ENCODE results near the gene CLN5.

CLN5 gene

DNA sequence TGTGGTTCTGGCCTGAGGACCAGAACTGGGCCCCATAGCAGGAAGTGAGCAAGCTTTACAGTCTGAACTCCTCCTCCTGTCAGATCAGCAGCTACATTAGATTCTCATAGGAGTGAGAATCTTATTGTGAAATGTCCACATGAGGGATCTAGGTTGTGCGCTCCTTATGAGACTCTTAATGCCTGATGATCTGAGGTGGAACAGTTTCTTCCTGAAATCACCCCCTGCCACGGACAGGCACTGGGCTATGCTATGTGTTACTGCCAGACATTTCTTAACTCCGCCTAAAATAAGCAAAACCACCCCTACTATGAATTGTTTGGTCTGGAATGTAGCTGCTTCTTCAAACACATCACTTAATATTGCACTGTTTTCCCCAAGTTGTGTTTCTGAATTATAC, 30.5 kb downstream of the CLN5 start:
- DNase-seq = no peak

DNA sequence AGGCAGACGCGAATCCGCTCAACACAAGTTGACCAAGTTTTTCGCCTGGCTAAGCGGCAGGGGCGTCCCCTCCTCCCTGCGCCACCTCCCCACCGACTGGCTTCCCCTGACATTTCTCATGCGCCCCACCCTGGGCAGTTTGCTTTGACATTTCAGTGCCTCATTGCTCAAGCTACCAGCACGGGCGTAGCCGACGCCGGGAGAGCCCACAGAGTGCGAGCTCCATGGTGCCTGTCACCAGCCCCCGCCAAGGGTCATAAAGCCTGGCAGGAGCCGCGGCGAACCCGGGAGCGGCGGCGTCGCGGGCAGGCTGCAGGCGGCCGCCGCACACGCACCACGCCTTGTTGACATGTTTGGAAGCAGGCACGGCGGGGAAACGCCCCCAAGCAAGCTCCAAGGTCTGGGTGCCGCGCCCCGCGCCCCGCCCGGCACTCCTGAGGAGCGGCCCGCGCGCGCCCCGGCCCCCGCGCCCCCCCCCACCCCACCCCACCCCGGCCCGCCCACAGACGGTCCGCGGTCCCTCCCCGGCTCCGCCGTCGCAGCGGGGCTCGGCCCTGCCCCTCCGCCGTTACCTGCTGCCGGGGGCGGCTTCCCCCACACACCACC, 34.5 kb downstream of the CLN5 start:
- DNase-seq = peak; percentile 54 to 79

DNA sequence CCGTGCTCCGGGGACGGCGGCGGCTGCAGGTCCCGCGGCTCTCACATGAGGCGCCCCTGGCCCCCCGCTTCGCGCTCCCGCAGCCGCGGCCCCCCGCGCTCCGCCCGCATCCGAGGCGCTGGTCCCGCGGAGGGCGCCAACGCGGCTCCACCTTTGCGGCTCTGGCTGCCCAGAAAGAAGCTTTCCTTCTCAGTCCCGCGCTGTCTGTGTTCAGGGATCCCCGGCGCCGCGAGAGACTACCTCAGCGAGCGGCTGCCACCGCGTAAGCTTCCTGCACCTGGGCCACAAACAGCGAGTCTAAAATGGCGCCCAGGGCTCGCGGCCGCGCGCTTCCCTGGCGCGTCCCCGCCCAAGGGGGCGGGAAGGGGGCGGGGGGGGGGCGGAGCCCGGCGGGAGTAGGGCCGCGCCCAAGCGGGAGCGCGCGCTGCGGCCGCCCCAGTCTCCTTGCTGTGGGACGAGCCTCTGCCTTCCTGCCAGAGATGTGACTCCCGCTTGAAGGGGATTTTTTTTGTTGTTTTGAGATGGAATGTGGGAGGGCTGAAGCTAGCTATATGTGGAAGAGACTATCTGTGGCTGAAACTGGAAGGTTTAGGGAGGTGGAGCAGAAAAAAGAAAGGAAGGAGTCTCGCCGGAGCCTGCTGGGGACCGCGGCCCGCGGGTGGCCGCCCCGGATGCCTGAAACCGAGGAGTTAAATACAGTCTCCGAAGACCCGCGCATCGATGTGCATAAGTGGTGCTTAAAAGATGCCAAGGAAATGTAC, 35.2 kb downstream of the CLN5 start, which contains the start of gene FBXL3:
TSS of gene FBXL3 (minus strand) at position 299 of the 761 bp plus-strand sequence. CDS start 5,299 bp downstream, outside the sequence.
- peak; percentile 80 to 82 for DNase-seq

DNA sequence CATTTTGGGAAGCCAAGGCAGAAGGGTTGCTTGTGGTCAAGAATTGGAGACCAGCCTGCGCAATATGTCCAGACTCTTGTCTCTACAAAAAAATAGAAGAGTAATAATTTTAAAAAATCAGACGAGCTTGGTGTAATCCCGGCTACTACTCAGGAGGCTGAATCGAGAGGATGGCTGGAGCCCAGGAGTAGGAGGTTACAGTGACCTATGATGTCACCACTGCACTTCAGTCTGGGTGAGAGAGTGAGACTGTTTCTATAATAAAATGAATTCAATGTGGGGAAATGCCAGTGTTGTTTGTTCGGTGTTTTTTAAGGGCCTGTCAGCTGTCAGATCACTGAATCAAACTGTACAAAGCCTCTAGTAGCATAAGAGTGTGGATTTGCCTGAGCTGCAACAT, 36.3 kb downstream of the CLN5 start:
- no peak for DNase-seq

DNA sequence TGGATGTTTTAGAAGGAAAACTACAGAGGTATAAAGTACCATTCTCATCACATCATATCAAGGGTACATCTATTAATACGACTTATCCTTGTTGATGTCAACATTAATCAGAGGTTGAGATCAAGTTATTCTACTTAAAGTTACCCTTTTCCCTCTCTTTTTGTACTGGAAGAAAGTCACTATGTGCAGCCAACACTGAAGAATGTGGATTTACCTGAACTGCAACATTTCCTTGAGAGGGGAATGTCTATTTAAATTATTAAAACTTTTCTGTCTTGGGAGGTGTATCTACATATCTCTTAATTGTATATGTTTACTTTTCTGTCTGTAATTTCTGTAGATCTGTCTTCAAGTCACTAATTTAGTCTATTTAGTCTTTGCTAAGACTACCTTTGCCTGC, 37.6 kb downstream of the CLN5 start:
- no peak for DNase-seq

DNA sequence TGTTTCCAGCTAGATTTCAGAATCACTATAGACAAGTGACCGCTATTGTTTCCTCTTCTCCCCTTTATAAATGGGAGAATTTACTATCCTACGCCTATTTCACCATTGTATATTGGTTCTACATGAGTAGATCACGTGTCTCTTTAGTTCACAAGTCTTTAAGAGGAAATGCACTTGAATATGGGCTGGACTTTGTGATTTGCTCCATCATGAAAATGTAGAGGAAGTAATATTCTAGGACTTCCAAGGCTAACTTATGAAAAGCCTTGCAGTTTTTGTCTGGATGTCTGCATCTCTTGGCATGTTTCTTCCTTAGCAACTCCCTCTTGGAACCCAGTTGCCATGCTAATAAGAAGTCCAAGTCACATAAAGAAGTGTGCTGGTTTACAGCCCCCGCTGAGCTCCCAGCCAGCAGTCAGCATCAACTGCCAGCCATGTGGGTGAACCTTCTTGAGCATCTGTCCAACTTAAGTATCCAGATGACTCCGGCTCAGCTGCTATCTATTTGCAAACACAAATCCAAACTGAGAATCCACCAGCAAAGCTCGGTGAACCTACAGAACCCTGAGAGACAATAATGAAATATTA, 39.9 kb downstream of the CLN5 start:
- DNase-seq = no peak

DNA sequence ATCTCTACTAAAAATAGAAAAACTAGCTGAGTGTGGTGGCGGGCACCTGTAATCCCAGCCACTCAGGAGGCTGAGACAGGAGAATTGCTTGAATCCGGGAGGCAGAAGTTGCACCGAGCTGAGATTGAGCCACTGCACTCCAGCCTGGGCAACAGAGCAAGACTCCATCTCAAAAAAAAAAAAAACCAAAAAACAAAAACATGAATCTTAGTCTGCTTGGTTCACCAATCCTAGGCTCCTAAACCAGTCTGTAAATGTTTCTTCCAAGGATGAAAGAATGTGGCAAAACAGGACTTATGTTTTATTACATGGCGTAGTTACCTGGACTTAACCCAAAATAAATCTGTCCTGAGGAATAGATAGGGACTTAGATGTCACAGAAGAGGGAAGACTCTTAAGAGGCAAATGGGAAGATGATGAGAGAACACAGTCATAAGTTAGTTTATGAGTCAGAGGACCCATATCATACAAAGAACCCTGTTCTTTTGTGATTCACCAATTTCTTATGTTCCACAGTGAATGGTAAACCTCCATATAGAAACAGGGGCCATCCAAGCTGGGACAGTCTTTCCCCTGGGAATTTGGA, 41.9 kb downstream of the CLN5 start:
- DNase-seq = no peak

DNA sequence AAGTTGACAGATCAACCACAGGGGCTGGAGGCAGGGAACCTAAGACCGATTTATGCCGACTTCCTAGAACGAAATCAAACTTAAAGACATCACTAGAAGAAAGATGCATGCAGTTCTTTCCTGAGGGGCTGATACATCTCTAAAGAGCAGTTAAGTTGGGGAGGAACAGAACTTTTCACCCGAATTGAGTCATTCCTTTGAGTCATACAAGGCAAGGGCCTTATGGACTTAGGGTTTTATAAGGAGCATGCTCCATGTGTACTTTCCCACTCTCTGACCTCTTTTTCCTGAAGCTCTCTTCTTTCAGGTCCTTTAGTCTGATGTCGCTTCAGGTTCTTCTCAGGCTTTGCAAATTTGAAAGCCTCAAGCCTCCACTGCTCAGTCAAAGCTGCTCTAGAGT, 43.0 kb downstream of the CLN5 start:
- no peak for DNase-seq

DNA sequence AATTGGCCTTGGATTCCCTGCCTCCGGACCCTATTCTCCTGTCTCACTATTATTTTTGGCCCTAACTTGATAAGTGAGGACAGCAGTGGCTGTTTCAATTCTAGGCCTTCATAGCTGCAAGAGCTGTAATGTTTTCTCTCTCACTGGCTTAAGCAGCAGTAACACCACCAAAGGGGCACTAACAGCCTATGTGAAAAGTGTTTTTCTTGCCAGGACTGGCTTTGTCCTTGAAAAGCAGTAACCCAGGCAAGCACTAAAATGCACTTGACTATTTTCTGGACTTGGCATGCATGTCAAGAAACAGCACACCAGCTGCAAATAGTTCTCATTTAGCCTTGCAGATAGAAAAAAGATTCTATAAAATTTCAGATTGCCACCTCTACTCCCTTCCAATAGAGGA, 44.4 kb downstream of the CLN5 start:
- DNase-seq = no peak

DNA sequence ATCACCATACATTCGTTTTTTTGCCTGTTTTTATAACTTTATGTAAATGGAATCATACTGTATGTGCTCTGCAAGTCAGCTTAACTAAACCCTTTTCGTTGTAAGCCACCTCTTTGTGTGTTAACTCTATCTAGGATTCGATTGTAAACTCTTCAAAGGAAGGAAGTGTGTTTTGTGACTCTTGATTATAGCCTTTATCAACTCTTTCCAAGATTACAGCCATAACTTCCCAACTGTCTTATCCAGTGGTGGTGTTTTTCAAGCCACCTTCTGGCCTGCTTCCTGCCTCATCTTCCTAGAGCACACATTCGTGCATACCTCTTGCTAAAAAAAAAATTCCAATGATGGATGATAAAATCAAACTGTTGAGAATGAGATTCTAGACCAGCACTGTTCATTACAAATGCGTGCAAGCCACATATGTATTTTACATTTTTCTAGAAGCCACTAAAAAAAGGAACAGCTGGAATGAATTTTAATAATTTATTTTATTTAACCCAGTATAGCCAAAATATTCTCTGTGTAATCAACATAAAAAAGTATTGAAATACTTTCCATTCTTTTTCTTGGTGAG, 47.1 kb downstream of the CLN5 start:
- no peak for DNase-seq

DNA sequence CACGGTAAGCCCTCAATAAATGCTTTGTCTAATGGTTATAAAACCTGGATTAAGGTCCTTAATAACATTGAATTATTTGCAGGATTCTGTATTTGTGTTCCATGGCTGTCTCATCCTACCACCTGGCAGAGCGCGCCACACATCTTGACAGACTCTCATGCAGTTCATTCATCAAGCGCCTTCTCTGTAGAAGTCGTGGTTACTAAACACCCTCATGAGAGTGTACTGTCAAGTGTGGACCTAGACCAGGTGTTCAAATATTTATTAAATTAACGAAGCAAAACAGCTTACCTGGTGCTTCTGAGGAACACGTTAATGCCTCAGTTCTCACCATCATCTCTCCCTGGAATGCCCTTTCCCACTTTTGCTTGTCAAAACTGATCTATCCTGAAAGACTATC, 48.2 kb downstream of the CLN5 start:
- no peak for DNase-seq

DNA sequence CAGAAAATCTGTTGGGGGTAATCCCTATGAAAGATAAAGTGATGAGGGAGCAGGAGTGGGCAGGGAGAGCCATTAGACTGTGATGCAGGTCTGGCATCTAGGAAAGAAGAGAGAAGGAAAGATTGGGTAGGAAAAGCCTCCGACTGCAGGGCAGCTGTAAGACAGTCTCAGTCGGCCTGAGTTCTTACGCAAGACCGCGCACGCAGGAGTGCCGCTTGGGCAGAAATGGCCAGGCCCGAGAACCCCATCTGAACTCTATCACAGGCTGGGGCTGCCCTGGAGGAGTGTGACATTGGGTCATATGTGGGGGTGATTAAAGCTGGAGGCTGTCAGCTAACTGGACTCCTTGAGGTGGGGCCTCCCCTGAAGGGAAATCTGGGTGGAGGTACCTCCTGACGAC, 49.0 kb downstream of the CLN5 start:
- DNase-seq = no peak

DNA sequence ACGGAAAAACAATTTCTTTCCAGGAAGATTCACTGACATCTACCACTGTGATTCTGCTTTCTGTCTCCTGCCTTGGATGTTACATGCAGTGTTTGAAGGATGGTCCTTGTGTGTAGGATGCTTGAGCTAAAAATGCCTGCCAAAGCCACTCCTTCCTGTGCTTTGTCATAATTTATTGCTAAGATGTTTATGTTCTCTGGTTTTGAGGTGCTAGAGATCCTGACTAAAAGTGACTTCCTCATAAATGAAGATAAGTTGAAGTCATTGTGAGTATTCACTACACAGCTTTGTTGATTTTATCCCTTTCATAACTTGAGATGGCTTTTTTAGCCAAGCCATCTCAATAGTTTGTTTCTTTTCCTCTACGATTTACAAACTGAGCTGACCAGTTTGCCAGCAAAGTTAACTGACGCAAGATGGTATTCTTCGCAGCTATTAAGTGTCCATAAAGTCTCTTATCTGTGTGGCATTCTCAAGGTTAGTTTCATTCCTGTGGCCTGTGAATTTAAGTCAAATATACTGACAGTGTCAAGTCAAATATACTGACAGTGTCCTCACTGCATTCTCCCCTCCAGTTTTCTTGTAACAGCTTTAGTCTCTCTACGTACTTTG, 50.8 kb downstream of the CLN5 start:
- no peak for DNase-seq

DNA sequence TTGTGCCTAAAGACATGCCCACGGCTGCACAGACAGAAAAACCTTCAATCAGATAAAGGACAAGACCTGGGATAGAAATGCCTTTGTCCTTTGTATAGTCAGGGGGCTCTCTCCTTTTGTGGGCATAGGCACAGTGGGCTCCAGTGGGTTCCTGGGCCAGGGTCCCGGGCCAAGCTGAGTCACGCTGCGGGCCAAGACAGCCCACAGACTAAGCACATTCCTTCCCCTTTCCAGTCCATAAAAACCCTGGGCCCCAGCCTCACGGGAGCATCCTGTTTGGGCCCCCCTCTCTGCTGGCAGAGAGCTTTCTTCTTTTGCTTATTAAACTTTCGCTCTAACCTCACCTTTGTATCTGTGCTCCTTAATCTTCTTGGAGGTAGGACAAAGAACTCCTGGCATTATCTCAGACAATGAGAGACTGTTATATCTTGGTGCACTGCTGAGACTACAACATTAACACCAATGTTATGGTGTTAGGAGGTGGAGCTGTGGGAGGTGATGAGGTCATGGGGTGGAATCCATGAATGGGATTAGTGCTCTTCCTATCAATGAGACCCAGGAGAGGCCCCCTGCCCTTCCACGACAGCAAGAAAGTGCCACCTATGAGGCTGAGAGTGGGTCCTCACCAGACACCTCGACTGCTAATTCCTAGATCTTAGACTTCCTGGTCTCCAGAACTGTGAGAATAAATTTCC, 55.9 kb downstream of the CLN5 start:
- DNase-seq = no peak

DNA sequence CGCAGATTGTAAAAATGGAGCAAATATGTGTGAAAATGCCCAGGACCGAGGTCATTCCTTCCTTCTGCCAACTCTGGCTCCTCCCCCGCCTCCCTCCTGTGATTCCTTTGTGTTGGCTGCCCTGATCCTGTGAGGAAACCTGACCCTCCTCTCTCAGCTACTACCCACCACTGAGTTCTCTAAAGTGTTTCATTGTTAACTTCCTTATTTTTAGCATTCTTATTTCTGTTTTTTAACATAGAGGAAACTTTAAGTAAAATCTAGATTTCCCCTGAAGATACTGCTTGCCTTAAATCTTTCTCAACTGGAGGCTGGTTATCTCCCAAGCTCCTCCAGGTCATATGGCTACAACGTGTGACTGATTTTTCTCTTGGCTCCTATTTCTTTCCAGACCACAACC, 56.8 kb downstream of the CLN5 start:
- DNase-seq = no peak

DNA sequence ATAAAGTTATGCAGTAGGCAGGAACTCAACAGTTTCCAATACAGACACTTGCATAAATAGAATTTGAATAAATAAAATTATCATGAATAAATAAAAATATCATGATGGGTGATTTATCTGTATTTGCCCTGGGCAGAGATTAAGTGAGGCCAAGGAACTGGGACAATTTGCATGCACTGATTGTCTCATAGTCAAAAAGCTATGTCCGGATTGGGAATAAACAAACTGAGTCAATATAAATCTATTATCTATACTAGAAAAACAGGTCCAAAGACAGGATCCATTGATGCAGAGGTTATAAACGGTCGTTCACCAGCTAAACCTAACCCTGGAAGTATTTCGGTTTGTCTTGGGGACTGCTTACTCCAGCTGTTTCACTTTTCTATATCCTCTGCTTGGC, 61.3 kb downstream of the CLN5 start:
- no peak for DNase-seq
